ENCODE results near the gene MYBPC3. TPM values are rescaled to one million over a fixed set of nuclear protein-coding genes. Genes with fewer than 3 reads are reported as not detected.

The MYBPC3 gene
- total RNA-seq, 1 experiment from 2014 or later = not detected

DNA sequence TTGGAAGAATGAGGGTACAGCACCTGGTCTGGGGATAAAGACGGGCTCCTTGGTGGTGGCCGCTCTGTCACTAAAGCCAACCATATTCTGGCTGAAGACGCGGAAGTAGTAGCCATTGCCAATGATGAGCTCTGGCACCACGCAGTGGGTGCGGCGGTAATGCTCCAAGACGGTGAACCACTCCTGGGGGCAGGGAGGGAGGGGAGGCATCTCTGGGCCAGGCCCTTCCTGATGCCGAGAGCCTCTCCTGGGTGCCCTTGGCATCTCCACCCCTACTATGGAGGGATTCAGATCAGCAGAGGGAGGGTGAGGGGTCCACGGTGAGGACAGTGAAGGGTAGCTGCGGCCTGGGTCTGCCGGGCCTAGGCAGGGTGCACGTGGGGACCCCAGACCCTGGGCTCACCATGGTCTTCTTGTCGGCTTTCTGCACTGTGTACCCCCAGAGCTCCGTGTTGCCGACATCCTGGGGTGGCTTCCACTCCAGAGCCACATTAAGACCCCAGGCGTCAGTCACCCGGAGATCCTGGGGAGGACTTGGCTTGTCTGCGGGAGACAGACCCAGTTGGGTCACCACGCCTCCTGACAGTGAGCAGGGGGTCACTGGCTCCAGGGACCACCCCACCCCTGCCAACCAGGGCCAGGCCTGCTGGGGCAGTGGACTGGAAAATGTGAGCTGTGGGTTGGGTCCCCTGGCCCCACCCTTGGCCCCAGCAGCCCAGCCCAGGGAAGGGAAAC, 19.5 kb downstream of the MYBPC3 start:
- CTCF ChIA-PET = no interaction called here
- peaks cover 14% of the 10 kb centered on the region for H3K36me3 Mint-ChIP-seq (ENCODE audit: insufficient read depth, unreplicated experiment)
- no peak overlapping the region for H3K27ac Mint-ChIP-seq (ENCODE audit: unreplicated experiment)
- no peaks in the 10 kb centered on the region for H3K9me3 Mint-ChIP-seq (ENCODE audit: low read depth, unreplicated experiment)
- no peaks in the 10 kb centered on the region for H3K4me1 Mint-ChIP-seq (ENCODE audit: low read depth, unreplicated experiment)
- peaks cover 11% of the 10 kb centered on the region for H3K27me3 Mint-ChIP-seq (ENCODE audit: unreplicated experiment)
- no TSS peak for BruUV-seq (replicated peaks)
- intact Hi-C loops (cut with micrococcal nuclease; ENCODE audit: unreplicated experiment) = no loop called here
- no peak for DNase-seq
- TF ChIP-seq, protein P1, sequence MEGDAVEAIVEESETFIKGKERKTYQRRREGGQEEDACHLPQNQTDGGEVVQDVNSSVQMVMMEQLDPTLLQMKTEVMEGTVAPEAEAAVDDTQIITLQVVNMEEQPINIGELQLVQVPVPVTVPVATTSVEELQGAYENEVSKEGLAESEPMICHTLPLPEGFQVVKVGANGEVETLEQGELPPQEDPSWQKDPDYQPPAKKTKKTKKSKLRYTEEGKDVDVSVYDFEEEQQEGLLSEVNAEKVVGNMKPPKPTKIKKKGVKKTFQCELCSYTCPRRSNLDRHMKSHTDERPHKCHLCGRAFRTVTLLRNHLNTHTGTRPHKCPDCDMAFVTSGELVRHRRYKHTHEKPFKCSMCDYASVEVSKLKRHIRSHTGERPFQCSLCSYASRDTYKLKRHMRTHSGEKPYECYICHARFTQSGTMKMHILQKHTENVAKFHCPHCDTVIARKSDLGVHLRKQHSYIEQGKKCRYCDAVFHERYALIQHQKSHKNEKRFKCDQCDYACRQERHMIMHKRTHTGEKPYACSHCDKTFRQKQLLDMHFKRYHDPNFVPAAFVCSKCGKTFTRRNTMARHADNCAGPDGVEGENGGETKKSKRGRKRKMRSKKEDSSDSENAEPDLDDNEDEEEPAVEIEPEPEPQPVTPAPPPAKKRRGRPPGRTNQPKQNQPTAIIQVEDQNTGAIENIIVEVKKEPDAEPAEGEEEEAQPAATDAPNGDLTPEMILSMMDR (IDR thresholded peaks at IDR 0.05; ENCODE audit: unreplicated experiment) = no peak
- H3K4me3 Mint-ChIP-seq (ENCODE audit: low read depth, unreplicated experiment) = no peak overlapping the region

DNA sequence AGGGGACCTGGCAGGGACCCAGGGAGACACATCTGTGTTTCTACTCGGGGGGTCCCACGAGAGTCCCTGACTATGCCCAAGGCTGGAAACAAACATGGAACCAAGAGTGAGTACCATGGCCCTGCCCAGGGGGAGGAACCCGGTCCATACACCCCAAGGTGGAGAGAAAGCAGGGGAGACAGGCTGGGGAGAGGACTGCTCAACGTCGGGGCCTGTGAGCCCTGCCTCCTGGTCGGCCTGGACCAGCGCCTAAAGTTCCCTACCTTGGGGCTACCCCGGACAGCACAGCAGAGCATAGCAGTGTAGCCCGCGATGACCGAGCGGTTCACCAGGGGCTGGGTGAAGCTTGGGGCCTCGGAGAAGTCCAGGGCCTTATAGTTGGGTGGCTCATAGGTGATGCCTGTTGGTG, 20.2 kb downstream of the MYBPC3 start:
- intact Hi-C loops (cut with micrococcal nuclease; ENCODE audit: unreplicated experiment) = no loop called here
- CTCF ChIA-PET = no interaction called here
- TF ChIP-seq, protein P1 (IDR thresholded peaks at IDR 0.05; ENCODE audit: unreplicated experiment) = no peak
- Mint-ChIP-seq H3K9me3 (ENCODE audit: low read depth, unreplicated experiment) (no peaks in the 10 kb centered on the region), H3K4me1 (ENCODE audit: low read depth, unreplicated experiment) (no peaks in the 10 kb centered on the region), H3K27ac (ENCODE audit: unreplicated experiment) (no peak overlapping the region), H3K36me3 (ENCODE audit: insufficient read depth, unreplicated experiment) (peaks cover 19% of the 10 kb centered on the region), H3K4me3 (ENCODE audit: low read depth, unreplicated experiment) (no peak overlapping the region), H3K27me3 (ENCODE audit: unreplicated experiment) (peaks cover 5% of the 10 kb centered on the region)
- DNase-seq = no peak
- BruUV-seq (replicated peaks) = no TSS peak

DNA sequence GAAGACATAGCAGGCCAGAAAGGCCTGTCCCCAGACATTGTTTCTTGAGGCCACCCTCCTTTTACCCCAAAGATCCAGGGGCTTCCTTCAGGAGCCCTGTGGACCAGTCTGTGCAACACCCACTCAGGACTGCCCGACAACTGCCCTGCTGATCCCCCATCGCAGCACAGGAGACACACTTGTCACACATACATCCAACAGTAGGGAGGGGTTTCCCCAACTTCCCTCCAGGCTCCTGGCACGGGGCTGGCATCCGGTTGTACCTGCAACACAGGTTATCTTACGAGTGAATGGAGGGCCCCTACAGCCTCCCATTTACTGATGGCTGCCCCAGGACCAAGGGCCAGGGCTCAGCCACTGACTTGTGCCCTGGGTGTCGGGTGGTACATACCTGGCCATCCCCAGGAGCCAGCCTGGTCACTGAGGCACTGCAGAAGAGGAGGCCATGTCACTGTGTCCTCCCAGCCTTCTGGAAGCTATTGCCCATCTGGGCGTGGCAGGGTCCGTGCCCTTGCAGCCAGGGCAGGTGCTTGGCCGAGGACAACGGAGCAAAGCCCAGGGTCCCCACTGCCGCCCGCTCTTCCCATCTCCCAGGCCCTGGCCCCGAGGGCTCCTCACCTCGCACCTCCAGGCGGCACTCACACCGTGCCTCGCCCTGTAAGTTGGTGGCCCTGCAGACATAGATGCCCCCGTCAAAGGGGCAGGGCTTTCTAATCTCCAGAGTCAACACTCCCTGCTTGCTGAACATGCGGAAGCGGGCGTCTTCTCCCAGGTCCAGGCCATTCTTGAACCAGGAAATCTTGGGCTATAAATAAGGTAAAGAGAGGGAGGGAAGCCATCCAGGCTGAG, 20.8 kb downstream of the MYBPC3 start:
- Mint-ChIP-seq H3K36me3 (ENCODE audit: insufficient read depth, unreplicated experiment) (peaks cover 19% of the 10 kb centered on the region), H3K9me3 (ENCODE audit: low read depth, unreplicated experiment) (no peaks in the 10 kb centered on the region), H3K4me1 (ENCODE audit: low read depth, unreplicated experiment) (no peaks in the 10 kb centered on the region), H3K27ac (ENCODE audit: unreplicated experiment) (no peak overlapping the region), H3K27me3 (ENCODE audit: unreplicated experiment) (no peaks in the 10 kb centered on the region), H3K4me3 (ENCODE audit: low read depth, unreplicated experiment) (no peak overlapping the region)
- BruUV-seq (replicated peaks) = no TSS peak
- DNase-seq = no peak
- CTCF ChIA-PET = no interaction called here
- TF ChIP-seq, protein P1 (IDR thresholded peaks at IDR 0.05; ENCODE audit: unreplicated experiment) = no peak
- intact Hi-C loops (cut with micrococcal nuclease; ENCODE audit: unreplicated experiment) = no loop called here

DNA sequence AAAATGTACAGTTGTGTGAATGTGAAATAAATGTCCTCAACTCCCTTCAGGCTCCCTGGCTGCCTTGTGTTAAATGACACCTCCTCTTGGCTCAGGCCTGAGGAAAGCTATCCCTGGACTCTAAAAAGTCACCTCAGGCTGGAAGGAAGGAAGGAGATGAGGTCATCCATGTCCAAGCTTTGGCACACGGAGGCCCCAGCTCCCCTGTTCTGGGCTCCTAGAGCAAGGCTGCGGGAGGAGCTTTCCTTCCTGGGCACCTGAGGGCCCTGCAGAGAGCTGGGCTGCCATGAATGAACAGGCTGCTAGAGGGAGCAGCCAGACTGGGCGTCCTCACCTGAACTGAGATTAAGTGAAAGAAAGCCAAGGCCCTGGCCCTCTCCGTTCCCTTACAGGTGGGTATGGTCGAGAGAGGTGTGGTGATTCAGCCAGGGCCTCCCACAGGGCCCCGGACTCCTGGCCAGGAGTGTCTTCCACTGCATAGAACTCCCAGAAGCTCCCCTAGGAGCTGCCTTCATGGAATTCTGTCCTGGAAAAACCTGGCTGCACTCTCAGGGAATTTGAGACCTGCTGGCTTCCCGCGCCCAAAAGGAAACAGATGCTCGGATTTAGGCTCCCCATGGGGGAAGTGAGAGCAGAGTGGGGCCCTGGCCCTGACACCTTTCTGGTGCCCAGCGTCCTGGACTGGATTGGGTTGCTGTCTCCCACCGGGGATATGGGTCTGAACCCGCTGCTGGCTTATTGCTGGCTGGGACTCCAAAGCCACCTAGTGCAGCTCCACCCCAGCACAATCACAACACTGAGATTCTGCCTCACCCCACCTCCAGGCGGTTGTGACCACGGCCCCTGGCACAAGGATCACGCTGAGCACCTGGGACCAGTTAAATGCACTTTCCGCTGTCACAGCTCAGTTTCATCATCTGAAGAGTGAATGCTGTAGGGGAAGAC, 22.2 kb downstream of the MYBPC3 start:
- no peak overlapping the region for H3K4me3 Mint-ChIP-seq (ENCODE audit: low read depth, unreplicated experiment)
- DNase-seq = no peak
- no peaks in the 10 kb centered on the region for H3K4me1 Mint-ChIP-seq (ENCODE audit: low read depth, unreplicated experiment)
- no peaks in the 10 kb centered on the region for H3K9me3 Mint-ChIP-seq (ENCODE audit: low read depth, unreplicated experiment)
- CTCF ChIA-PET = no interaction called here
- intact Hi-C loops (cut with micrococcal nuclease; ENCODE audit: unreplicated experiment) = no loop called here
- no peaks in the 10 kb centered on the region for H3K27me3 Mint-ChIP-seq (ENCODE audit: unreplicated experiment)
- no TSS peak for BruUV-seq (replicated peaks)
- peaks cover 19% of the 10 kb centered on the region for H3K36me3 Mint-ChIP-seq (ENCODE audit: insufficient read depth, unreplicated experiment)
- TF ChIP-seq, protein P1 (IDR thresholded peaks at IDR 0.05; ENCODE audit: unreplicated experiment) = no peak
- no peak overlapping the region for H3K27ac Mint-ChIP-seq (ENCODE audit: unreplicated experiment)

Data from Calu3 (cell line).